Medulla oblongata (tissue), 1 donor: ENCODE results near the gene GCGR.

Experiments
- DNase-seq: peaks from one replicate; pipeline ENCODE4 v3.0.0-alpha.2; 2015; ENCODE audit errors: extremely low spot score

The GCGR gene

GRCh38 chr17:81846743-81847689 lies 43.1 kb downstream of the GCGR start:
- DNase-seq = no peak

- DNase-seq = no peak
These were observed 45.5 kb downstream of the GCGR start for GRCh38 chr17:81849457-81849856.

DNA sequence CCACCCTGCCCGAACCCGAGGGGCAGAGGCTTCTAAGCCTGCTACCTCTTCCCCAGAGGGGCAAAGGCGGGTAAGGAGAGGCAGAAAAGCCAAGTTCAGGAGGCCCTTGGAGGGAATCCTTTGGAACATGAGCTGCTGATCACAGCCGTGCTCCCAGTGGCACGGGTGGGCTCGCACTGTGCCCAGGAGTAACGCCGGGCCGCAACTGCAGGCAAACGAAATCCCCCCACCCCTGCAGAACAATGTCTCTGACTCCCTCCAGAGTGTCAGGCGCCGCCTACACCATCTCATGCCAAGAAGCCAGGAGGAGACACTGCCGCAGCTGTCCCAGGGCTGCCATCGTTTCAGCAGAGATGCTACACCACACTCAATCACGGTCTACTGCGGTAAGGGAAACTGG lies 47.5 kb downstream of the GCGR start:
- DNase-seq = no peak

GRCh38 chr17:81852237-81852636 lies 48.3 kb downstream of the GCGR start:
- no peak for DNase-seq

GRCh38 chr17:81854974-81855774 lies 51.2 kb downstream of the GCGR start:
- DNase-seq = no peak

DNA sequence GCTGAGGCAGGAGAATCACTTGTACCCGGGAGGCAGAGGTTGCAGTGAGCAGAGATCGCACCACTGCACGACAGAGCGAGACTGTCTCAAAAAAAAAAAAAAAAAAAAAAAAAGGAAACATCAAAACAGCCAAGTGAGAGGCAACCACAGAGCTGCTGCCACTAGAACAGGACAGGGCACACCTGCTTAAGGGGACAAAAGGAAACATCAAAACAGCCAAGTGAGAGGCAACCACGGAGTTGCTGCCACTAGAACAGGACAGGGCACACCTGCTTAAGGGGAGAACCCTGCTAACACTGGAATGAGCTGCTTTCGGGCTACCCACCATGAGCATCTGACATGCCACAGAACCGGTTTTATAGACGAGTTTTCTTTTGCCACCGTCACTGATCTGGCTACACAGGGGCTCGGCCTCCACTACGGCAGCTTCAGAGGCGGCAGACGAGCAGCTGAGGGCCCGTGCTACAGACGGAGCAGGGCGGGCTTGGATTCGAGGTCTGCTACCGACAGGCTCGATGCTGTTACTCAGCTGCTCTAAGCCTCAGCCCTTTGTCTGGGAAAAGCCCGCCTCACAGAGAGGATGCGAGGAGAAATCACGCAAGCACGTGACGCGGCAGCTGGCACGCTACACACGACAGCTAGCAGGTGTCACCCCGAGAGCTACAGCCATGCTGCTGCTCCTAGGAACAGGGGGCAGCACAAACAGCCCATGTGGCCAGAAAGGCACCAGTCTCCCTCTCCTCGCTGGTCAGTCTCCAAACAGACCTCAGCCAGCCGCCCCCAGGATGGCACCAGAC lies 54.4 kb downstream of the GCGR start:
- no peak for DNase-seq

DNA sequence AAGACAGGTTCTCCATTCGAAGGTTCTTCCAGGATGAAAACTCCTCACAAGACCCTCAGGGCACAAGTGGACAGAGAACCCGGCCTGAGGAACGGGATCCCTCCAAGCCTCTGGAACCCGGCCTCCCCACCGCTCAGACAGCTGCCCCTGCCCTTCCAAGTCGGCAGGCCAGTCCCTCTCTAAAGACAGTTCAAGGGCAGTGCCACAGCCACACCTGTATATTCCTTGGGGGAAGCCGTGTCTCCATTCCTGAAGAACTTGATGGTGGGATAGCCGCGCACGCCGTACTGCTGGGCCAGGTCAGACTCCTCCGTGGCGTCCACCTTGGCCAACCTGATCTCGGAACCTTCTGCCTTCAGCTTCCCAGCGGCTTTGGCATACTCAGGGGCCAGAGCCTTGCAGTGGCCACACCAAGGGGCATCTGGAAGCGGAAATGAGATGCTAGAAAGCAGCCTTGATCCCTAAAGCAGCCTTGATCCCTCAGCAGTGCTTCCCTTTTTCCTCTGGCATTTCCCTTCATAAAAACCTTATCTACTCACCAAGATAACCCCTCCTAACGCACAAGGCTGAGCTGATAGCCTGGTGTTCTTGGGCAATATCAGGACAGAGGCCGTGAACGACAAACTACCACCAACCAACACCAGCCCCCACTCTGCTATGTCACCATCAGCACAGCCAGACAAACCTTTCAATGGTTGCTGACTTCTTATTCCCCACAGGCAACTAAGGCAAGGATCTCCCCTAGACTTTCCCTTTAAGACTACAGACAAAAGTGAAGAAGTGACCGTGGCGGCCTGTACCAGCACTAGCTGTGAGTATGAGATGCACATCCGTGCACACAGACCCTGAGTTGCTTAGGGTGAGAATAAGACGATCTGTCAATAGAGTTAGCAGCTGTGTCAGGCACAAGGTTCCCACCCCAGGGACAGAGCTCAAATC lies 55.3 kb downstream of the GCGR start:
- DNase-seq = no peak

GRCh38 chr17:81859906-81860755 lies 56.2 kb downstream of the GCGR start, which contains the start of gene P4HB:
TSS of gene P4HB (minus strand) at chr17:81860535. CDS start at chr17:81860471, 64 bp downstream.
- no peak for DNase-seq

DNA sequence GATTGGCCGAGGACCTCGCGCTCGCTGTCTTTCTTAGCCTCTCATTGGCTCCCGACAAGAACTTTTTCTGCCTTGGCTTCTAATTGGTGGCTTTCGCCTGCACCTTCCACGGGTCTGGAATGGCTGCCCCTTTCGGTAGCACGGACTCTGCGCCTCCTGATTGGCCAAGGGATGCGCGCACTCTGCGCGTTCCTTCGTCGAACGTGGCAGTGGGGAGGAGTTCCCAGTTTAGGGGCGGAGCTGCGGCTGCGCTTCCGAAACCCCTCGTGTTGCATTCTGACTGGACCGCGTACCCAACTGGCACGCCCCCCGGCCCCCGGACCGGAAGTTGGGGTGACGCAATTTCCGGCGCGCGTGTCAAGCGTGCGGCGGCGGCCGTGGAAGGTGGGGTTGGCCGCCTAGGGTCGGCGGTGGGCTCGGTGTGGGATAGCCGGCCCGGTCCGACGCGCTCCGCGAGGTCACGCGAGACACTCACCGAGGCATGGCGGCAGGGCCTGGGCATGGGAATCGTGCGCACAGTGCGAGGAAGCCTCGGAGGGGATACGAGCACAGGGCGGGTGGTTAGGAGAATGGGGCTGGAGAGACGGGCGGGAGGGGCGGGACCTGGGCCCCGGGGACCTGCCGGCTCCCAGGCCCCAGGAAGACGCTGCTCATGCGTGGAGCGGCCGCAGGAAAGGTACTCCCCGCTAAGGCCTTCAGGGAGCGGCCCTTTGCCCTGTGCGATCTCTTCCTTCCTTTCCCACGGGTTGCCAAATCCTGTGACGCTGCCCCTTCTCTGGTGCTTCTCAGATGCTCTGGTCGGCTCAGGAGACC lies 57.0 kb downstream of the GCGR start:
- DNase-seq = peak; percentile 100

- DNase-seq = no peak
These were observed 59.2 kb downstream of the GCGR start for GRCh38 chr17:81863123-81863675.
